Mammary epithelial cell (primary cell): ENCODE results near the gene PPP1R7.

Source experiments
- EZH2 ChIP-seq: IDR thresholded peaks from 2 replicates; pipeline ENCODE4 v1.6.1; 2012; ENCODE audit warnings: low read length, inconsistent platforms, borderline replicate concordance
- TF ChIP-seq, protein P1 (sequence below), 2 donors: IDR thresholded peaks in 1 of 2; conservative IDR thresholded peaks in 1 of 2; 2 replicates each; pipeline ENCODE4 v1.5.1; 2011 to 2012; ENCODE audit warnings: inconsistent platforms in 2 of 2, low read length in 2 of 2, mild to moderate bottlenecking in 2 of 2, control low read depth in 1 of 2, low read depth in 1 of 2; ENCODE audit not compliant: insufficient read depth in 1 of 2; ENCODE audit errors: extremely low read depth in 1 of 2

DNA sequence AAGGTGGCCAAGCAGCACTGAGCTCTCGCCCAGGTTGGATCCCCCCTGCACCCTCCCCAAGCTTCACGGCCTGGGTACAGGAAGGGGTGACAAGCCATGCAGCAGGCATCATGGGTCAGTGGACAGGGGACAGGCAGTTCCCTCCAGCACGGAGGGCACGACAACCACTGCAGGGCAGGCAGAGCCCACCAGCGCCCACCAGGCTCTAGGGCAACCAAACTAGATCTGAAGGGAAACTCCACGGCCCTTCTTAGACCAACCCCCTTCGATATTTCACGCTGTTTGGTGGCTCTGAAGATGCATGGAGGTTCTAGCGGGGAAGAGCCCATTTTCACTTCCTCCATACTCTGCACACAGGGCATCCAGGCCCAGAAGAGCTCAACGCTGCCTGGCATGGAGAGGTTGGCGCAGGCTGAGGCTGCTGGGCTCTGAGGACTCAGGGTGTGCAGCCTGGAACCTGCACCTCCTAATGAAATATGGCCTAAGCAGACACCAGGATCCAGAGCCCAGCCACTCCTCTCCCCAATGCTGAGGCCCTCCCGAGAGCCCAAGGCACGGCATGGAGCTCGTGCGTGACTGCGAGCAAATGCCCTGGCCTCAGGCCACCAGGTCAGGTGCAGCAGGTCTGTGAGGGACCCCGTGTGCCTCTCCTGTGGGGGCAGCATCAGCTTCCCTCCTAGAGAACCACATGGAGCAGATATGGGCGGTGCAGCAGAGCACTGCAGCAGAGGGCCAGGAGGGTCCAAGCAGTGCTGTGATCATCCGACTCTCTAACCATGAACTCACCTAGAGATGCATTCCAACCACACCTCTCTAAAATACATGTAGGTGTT, 39.4 kb upstream of the PPP1R7 start:
- TF ChIP-seq, protein P1, sequence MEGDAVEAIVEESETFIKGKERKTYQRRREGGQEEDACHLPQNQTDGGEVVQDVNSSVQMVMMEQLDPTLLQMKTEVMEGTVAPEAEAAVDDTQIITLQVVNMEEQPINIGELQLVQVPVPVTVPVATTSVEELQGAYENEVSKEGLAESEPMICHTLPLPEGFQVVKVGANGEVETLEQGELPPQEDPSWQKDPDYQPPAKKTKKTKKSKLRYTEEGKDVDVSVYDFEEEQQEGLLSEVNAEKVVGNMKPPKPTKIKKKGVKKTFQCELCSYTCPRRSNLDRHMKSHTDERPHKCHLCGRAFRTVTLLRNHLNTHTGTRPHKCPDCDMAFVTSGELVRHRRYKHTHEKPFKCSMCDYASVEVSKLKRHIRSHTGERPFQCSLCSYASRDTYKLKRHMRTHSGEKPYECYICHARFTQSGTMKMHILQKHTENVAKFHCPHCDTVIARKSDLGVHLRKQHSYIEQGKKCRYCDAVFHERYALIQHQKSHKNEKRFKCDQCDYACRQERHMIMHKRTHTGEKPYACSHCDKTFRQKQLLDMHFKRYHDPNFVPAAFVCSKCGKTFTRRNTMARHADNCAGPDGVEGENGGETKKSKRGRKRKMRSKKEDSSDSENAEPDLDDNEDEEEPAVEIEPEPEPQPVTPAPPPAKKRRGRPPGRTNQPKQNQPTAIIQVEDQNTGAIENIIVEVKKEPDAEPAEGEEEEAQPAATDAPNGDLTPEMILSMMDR (conservative IDR thresholded peaks at IDR 0.05 in 1 of 2, IDR thresholded peaks at IDR 0.05 in 1 of 2; ENCODE audit: extremely low read depth in 1 of 2, insufficient read depth in 1 of 2, low read depth in 1 of 2, low read length in 2 of 2) = no peak
- TF ChIP-seq EZH2 = no peak
